ENCODE results near the gene GNA12. TPM values are rescaled to one million over a fixed set of nuclear protein-coding genes. Genes with fewer than 3 reads are reported as not detected.

GNA12 gene
- total RNA-seq, 1 donor from 2014 or later = 48.5 TPM

GRCh38 chr7:2818653-2819052 lies 25.5 kb downstream of the GNA12 start:
- no peak for DNase-seq (ENCODE audit: low spot score)

GRCh38 chr7:2818121-2818520 lies 26.0 kb downstream of the GNA12 start:
- DNase-seq (ENCODE audit: low spot score) = no peak

DNA sequence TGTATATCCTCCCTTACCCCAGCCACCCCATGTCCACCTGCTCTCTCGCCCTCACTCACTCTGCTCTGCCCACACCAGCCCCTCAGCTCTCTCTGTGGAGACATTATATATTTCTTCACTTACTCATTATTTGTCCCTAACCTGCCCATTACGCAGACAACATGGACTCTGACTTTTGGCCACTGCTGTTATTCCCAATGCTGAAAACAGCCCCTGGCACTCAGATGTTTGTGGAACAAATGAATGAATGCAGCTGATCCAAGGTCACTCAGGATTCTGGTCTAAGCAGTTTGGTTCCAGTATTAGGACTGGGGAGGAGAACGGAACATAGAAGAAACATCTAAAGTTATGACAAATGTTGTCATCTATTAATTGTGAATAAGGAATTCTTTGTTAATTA lies 26.7 kb downstream of the GNA12 start:
- no peak for DNase-seq (ENCODE audit: low spot score)

- DNase-seq (ENCODE audit: low spot score) = no peak
Measured at GRCh38 chr7:2815875-2816245, 28.2 kb downstream of the GNA12 start.

- DNase-seq (ENCODE audit: low spot score) = no peak
Measured at GRCh38 chr7:2814946-2815874, 28.9 kb downstream of the GNA12 start.

DNA sequence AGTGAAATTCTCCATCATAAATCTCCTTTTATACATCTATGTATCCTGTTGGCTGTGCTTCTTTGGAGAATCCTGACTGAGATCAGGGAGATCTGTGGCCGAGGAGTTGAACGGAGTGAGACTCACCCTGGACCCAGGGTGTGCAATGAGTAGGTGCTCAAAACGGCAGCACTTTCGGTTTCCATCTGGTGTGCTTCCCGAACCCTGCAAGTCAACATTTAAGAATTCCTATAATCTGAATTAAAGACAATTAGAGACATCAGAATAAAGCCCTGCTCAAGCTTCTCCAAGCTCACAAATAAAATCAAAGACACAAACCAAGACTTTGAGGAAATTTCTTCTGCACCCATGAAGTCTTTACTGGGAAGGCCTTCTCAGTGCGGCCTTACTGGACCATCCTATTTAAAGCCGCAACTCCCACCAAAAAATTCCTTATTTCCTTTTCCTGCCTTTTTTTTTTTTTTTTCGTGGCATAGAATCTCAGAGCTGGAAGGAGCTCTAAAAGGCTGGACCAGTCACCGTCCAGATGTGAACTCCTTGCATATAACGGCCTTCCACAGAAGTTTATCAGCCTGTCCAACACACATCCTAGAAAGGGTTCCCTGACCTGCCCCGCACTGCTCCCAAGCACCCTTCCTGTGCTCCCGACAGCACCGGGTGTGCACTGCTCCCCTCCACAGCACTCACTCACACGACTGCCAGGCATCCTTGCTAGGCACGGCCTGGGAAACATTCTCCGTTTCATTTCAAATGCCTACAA lies 29.7 kb downstream of the GNA12 start:
- DNase-seq (ENCODE audit: low spot score) = no peak

- DNase-seq (ENCODE audit: low spot score) = no peak
Measured at GRCh38 chr7:2813350-2814185, 30.5 kb downstream of the GNA12 start.

DNA sequence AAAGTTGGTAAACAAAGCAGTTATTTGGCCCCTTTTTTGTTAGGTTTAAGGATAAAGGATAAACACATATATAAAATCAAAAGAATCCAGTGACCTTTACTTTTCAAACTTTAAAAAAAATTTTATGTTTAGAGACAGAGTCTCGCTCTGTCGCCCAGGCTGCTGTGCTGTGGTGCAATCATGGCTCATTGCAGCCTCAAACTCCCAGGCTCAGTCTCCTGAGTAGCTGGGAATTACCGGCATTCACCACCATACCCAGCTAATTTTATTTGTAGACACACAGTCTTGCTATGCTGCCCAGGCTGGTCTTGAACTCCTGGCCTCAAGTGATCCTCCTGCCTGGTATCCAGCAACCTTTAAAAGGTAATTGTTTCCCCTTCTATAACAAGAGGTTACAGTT lies 31.3 kb downstream of the GNA12 start:
- no peak for DNase-seq (ENCODE audit: low spot score)

- no peak for DNase-seq (ENCODE audit: low spot score)
Measured at GRCh38 chr7:2812114-2812487, 32.0 kb downstream of the GNA12 start.

GRCh38 chr7:2811476-2812113 lies 32.5 kb downstream of the GNA12 start:
- DNase-seq (ENCODE audit: low spot score) = no peak

GRCh38 chr7:2810682-2811415 lies 33.3 kb downstream of the GNA12 start:
- DNase-seq (ENCODE audit: low spot score) = no peak

- no peak for DNase-seq (ENCODE audit: low spot score)
Measured at GRCh38 chr7:2809903-2810625, 34.0 kb downstream of the GNA12 start.

GRCh38 chr7:2808891-2809665 lies 35.0 kb downstream of the GNA12 start:
- DNase-seq (ENCODE audit: low spot score) = no peak

- no peak for DNase-seq (ENCODE audit: low spot score)
Measured at GRCh38 chr7:2807845-2808772, 36.0 kb downstream of the GNA12 start.

DNA sequence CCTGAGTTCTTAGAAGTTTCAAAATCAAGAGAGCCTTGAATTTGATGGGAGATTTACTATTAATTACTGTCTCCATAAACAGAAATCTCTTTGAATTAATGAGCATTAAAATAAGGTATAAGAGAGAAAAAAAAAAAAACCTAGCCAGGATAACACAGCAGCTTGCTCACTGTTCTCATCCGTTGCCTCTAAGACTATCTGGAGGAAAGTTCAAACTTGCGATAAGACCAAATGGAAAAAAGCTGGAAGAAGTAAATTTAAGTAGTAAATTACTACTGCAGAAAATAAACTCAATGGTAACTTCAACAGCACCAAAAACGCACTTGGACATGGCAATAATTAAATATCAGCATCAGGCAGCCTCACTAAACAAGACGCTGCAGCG lies 36.7 kb downstream of the GNA12 start:
- no peak for DNase-seq (ENCODE audit: low spot score)

DNA sequence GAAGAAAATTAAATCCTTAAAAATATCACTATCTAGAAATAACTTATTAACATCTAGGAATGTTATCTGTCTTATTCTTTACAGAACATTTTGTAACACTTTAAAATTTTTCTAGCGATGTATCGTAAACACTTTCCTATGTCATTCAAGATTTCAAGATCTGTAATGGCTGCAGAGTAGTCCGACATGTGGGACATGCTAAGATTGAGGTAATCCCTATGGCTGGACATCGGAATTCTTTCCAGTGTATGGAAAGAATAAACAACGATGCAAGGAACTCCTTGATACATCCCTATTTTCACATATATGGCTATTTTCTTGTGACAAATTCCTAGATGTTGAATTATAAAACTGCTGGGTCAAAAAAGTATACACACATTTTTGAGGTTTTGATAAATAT lies 37.5 kb downstream of the GNA12 start:
- no peak for DNase-seq (ENCODE audit: low spot score)

GRCh38 chr7:2805213-2805944 lies 38.7 kb downstream of the GNA12 start:
- DNase-seq (ENCODE audit: low spot score) = no peak
